ENCODE data around the gene ERF. TPM values are rescaled to one million over a fixed set of nuclear protein-coding genes. Genes with fewer than 3 reads are reported as not detected.

The ERF gene
- total RNA-seq, 1 donor from 2014 or later, result 32.7 TPM

DNA sequence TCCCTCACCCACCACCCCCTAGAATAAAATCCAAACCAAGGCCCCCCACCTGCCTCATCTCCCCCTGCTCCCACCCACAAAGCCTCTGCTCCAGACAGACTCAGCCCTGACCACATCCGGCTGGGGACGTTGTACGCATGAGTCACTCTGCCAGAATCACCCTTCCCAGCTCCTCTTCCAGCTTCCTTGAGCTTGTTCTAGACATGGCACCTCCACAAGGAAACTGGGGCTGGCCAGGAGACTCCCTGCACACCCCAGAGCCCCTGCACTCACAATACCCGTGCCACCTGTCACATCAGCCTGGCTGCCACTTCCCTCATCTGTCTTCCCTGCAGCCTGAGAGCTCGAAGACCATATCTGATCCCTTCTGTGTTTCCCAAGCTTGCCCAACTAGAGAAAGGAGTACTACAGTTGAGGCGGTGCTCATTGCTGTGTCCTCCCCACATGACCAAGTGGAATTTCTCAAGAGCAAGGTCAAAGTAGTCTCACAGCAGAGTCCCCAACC lies 47.1 kb downstream of the ERF start:
- peak; percentile 69 for DNase-seq

DNA sequence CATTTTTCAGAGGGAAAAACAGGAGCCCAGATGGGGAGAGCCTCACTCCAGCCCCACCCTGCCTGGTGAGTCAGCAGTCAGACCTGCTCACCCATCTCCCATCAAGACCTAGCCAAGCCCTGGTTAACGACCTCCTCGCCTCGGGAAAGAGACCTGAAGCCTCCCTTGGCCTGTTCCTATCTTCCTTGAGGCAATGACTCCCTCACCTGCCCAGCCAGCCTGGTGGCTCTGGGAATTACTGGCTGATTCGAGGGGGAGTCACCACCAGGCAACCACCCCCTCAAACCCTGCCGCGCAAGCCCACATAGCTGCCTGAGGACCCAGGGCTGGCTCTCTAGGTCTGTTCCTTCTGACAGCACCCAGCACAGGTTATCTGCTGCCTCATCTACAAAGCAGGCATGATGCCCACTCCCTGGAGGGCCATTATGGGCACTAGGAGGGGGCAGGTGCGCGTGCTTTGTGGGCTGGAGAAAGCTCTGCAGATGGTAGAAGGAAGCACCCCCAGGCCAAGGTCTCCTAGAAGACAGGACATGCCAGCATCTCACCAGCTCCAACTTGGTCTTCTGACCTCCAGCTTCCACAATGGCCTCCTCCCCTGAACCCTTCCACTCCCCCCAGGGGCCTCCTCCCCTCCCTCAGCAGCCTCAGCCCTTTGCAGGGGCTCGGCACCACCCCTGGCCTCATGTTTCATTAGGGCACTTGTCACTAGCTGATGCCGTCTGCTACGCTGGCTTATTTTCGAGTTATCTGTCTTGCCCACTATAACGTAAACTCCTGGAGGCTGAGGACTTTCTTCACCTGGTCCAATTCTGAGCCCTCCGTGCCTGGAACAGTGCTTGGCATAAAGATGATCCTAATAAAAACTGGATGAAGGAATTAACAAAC lies 47.8 kb downstream of the ERF start:
- DNase-seq, result no peak

- no peak for DNase-seq
These were observed 50.3 kb downstream of the ERF start for GRCh38 chr19:42204664-42205063.

- no peak for DNase-seq
These were observed 51.2 kb downstream of the ERF start for GRCh38 chr19:42203700-42204099.

- DNase-seq, result no peak
These were observed 52.5 kb downstream of the ERF start for GRCh38 chr19:42202290-42202880.

- no peak for DNase-seq
These were observed 53.2 kb downstream of the ERF start for GRCh38 chr19:42201489-42202289.

DNA sequence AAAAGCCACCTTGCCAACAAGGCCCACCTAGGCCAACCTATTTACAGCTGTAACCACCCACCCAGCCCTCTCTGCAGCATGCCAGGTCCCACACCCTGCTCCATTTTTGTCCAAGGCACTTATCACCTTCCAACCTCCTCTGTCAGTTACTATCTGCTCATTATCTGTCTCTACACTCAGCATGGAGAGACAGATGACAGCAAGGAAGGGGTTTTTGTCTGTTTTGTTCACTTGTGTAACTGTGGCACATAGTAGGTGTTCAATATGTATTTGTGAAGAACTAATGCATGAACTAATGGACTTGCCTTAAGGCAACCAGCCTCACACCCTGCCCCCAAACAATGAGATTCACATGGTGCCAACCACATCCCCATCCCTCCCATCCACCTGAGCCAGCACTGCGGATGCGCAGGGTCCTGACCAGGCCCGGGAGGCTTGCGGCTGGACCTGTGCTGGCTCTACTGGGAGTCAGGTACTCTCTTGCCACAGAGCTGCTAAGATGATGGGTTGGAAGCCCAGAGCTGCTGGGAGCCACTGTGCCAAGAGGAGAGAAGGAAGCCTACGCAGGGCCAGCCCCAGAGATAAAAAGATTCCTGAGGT lies 54.7 kb downstream of the ERF start:
- no peak for DNase-seq

GRCh38 chr19:42199440-42200115 lies 55.4 kb downstream of the ERF start:
- DNase-seq, result no peak

DNA sequence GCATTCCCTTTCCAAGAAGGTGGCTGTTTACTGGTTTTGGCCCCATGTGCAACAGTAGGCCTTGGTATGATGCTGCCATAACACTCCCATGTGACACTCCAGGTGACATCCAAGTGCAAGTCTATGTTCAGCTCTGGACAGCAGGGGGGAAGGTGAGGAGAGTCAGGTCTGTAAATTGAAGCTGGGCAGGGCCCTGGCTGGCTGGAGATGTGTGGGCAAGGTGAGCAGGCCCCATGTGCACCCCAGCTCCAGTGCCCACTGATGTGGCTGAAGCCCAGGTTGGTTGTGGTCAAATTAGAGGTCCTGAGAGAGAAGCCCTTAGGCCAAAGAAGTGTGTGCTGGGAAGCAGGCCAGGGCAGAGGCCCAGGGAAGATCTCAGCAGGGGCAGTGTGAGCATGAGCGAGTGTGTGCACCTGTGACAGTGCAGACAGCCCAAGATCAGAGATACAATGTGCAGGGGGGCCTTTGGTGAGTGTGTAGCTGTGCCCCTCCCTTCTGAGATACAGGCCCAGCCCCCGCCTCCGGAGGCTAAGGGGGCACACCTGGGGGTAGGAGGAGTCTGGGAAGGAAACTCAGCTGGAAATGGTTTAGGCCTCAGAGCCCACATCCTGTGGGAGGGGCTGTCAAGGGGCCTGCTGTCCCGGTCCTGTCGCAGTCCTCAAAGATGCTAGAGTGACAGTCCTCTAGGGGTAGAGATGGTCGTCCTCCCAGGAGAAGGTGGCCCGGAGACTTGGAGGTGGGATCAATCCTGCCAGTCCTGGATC lies 56.1 kb downstream of the ERF start:
- DNase-seq, result no peak

Other genes starting within 250 kb of the ERF start
- gene GRIK5, start 184.9 kb downstream of the ERF start, total RNA-seq, result 0.05 and 0.17 TPM in 2 replicates
- 17.3 and 17.4 TPM in 2 replicates for gene ZNF574, start 179.0 kb downstream of the ERF start, total RNA-seq
- gene POU2F2, start 122.7 kb downstream of the ERF start, total RNA-seq, result 0.17 and 0.56 TPM in 2 replicates
- 27.3 and 29.4 TPM in 2 replicates for gene DEDD2, start 37.5 kb downstream of the ERF start, total RNA-seq
- 8.7 and 9.3 TPM in 2 replicates for gene ZNF526, start 34.8 kb downstream of the ERF start, total RNA-seq
- gene GSK3A, start 12.5 kb downstream of the ERF start, total RNA-seq, result 16.7 and 28.0 TPM in 2 replicates
- 20.6 and 39.7 TPM in 2 replicates for gene CIC, start 14.1 kb upstream of the ERF start, total RNA-seq
- gene PRR19, start 47.0 kb upstream of the ERF start, total RNA-seq, result 0.84 and 1.2 TPM in 2 replicates
- 38.5 and 40.2 TPM in 2 replicates for gene PAFAH1B3, start 47.5 kb upstream of the ERF start, total RNA-seq
- 0.09 TPM in 1 of 2 replicates, not detected in the other for gene TMEM145, start 58.2 kb upstream of the ERF start, total RNA-seq
- 43.1 and 60.8 TPM in 2 replicates for gene MEGF8, start 70.5 kb upstream of the ERF start, total RNA-seq
- not detected in 2 replicates for gene CNFN, start 135.2 kb upstream of the ERF start, total RNA-seq
- 10.8 and 12.1 TPM in 2 replicates for gene LIPE, start 172.3 kb upstream of the ERF start, total RNA-seq
- not detected in 2 replicates for gene CXCL17, start 187.8 kb upstream of the ERF start, total RNA-seq